GM21423 (cell line): Measurements from ENCODE around the gene GRM5.
"Not testable (repeated sequence)": the region's sequence is repeated elsewhere in the genome, so short reads cannot be mapped to it uniquely, and the experiment has no call there.

Experiments used
- ATAC-seq: cut with Tn5 transposase; IDR thresholded peaks from one replicate; pipeline ENCODE4 v1.9.1; 2021; ENCODE audit warnings: mild to moderate bottlenecking, moderate library complexity; ENCODE audit not compliant: unreplicated experiment

GRM5 gene

DNA sequence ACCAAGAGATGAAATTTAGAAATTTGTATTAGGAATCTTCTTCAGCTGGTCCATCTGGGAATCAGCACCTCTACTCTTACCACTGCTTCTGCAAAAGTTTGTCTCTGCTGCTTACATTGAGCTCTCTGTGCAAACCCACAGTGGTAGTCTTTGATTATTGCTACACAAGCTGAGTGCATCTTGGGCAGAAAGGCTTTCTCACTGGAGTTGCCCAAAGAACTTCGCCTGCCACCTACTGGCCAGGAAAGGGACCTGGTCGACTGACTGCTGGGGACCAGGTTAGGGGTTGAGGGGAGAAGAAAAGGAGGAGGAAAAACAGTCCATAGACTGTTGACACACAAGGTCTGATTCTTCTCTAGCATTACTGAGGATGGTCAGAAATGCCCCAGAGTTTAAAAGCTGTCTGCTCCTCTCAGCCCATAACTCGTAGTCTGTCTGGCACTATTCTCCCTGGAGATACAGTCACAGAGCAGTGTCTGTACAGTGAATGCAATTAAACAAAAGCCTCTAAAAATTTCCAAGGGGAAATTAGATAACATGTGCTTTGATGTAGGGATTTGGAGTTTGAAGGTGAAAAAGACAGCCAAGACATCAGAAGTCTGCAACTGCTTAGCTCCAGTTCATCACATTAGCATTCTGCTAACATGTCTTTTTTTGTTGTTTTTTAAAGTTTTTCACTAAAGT, 513.3 kb downstream of the GRM5 start:
- ATAC-seq, result peak; percentile 87

DNA sequence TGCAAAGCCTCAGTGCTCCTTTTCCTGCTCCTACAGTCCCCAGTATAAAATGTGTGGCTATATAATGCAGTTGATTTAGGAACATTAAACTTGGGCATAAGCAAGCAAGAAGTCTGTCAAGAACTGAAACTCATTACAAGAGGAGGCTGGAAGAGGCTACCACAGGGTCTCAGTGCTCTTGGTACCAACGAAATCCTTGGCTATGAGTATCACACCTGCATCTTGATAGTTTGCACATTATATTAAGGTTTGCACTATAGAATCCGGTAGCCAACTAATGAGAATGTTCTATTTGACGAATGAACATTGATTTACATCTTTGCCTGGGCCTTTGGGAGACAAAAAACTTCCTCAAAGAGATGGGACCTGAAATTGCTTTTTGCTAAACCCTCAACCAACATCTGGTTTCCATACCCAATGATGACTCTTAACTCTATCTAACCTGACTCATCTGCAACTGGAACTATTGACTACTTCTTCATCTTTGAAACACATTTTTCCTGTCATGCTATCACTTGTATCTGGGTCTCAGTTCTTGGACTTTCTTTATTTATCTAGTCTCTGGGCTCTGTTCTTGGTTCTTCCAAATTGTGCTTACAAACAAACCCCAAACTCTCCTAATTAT, 521.0 kb downstream of the GRM5 start:
- ATAC-seq, result no peak

DNA sequence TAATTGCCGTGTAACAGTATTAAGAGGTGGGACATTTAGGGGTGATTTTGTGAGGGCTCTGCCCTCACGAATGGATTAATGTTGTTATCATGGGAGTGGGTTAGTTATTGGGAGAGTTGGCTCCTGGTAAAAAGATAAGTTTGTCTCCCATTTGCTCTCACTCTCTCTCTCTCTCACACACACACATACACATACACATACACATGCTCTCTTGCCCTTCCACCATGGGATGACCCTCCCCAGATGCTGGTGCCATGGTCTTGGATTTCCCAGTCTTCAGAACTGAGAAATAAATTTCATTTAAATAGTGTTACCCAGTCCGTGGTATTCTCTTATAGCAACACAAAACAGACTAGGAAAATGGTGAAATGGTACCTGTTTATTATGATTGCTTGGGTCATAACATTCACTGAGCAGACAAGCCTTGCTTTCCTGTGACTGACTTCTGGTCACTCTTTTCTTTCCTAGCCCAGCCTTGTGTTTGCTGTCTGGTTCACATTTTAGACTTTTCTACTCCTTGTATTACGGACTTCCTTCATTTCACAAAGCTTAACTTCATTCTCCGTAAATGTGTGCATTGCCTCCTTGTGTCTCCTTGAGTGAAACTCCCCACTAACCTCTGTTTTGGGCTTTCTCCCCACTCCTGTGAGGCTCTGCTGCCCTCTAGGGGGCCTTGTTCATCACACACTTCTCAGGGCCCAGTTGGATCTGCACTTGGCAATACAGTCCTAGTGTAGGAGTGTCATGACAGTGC, 521.7 kb downstream of the GRM5 start:
- peak; percentile 99 for ATAC-seq

DNA sequence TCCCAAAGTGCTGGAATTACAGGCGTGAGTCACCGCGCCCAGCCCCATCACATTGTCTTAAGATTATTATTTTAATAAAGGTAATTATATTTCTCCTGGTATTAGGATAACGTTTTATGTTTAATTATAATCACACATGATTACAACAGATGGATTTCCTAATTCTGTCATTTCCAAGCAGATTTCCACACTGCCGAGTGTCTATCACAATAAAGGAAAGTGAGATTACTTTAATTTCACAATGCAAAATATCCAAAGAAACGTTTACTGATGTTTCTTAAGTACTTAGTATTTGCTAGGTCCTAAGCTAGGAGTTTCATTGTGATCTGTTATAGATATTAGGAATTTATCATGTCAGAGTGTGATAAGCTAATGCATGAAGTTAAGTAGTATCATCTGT, 524.8 kb downstream of the GRM5 start:
- no peak for ATAC-seq

DNA sequence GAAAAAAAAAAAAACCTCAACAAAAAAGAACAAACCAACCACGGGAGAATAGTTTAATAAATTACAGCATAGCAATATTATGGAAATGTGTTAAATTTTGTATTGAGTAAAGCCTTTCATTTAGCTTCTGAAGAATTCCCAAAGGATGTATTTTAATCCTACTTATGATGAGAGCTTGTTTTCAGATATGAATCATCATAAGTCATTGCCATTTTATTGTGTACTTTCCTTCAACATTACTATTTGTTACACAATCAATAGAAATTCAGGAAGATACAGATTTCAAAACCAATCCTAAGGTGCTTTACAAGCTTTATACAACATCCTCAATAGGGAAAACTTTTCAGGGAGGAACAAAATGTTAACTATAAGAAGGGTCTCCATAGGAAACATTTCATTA, 527.7 kb downstream of the GRM5 start:
- ATAC-seq, result no peak

DNA sequence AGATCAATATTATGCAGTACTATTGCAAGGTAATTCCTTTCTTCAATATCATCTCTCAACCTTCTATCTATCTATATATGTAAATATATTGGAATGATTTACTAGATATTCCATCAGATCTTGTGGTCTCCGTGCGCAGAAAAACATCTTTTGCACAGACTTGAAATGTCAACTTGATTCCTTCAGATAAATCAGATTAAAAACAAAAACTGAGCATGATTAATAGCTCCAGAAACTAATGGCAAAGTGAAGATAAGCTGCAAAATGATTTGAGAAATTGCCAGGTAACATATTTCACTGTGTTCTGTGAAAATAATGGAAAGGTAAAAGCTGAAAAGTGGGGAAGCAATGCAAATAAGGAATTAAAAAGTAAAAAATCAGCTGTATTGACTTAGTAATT, 528.2 kb downstream of the GRM5 start:
- no peak for ATAC-seq

DNA sequence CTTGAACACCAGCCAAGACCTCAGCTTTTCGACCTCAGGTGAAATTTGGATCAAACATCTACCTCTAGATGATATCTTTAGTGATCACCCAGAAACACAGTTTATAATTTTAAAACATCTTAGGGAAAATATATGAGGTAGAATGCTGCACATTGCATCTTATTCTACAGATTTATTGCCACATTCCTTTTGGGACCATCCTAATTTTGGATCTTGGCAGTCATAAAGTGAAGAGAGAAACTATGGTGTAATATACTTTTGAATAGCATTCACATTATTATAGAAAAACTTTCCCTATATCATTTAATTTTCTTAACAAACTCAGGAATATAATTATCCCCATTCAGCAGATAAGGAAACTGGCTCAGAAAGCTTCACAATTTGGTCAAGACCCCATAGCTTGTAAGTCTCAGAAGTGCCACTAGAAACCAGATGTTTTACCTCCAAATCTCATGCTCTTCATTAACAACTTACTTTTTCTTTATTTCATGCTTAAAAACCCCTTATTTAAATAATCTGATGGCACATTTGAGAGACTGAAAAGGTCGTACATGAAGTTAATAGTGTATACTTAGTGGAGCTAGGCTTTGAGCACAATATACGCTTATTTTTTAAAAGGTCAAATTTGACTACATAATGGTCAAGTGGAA, 529.0 kb downstream of the GRM5 start:
- ATAC-seq, result no peak

DNA sequence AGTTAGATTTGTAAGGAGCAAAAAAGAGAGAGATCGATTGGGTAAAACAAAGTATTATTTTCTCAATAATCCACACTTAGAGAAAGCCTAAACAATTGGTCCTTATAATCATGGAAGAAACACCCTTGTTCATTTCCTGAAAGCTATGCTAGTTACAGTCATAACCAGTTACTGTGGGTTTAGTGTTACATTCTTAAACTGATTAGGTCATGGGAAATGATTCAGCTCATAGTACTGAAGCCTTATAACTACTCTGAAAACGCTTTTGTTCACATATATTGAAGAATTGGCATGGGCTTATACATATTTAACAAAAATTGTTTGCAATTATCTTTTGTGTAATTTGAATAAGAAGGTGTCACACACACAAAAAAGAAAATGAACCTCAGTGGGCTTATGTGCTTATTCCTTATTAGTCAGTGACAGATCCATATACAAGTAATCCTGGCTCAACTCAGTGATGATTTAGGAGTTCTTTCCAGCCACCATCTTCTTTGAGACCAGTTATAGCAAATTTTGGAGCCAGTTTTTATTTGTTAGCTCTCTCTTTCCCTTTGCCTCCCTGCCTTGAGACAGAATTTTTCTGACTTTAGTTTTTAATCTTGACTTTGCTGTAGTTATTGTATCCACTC, 529.8 kb downstream of the GRM5 start:
- ATAC-seq, result peak; percentile 87

DNA sequence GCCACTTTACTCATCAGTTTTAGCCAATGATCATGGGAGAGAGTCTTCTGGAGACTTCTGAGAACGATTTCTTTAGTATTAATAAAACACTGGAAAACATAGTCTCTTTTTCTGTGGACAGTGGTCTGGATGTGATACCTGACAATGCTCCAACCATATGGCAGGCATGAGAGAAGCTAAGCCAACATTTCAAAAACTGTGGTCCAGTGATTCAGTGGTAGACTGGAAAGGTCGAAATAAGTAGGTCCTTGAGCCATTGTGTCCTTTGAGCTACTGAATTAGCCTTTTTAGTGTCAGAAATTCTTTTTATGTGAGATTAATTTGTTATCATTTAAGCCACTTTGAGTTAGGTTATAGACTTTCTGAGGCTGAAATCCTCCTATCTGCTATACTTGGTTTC, 530.5 kb downstream of the GRM5 start:
- ATAC-seq, result no peak

DNA sequence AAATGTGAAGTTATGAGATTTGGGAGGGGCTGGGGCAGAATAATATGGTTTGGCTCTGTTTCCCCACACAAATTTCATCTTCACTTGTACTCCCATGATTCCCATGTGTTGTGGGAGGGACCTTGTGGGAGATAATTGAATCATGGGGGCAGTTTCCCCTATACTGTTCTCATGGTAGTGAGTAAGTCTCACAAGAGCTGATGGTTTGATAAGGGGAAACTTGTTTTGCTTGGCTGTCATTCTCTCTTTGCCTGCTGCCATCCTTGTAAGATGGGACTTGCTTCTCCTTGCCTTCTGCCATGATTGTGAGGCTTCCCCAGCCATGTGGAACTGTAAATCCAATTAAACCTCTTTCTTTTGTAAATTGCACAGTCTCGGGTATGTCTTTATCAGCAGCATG, 531.1 kb downstream of the GRM5 start:
- ATAC-seq, result not testable (repeated sequence)

DNA sequence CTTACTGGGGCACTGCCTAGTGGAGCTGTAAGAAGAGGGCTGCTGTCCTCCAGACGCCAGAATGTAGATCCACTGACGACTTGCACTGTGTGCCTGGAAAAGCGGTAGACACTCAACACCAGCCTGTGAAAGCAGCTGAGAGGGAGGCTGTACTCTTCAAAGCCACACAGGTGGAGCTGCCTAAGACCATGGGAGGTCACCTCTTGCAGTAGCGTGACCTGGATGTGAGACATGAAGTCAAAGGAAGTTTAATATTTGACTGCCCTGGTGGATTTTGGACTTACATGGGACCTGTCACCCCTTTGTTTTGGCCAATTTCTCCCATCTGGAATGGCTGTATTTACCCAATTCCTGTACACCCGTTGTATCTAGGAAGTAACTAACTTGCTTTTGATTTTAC, 531.6 kb downstream of the GRM5 start:
- no peak for ATAC-seq

DNA sequence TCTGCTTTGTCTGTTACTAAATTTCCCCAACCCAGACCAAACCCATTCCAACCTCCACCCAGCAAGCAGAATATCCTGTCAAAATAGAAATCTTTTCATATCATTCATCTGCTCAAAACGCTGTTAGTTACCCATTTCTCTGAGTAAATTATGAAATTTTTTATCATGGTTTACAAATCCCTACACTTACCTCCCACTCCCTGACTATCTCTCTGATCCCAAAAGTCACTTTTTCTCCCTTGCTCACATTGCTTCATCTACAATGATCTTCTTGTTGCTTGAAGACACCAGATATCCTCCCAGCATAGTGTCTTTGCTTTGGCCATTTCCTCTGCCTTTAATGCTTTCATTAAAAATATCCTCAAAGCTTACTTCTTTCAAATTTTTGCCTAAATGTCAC, 532.8 kb downstream of the GRM5 start:
- no peak for ATAC-seq

DNA sequence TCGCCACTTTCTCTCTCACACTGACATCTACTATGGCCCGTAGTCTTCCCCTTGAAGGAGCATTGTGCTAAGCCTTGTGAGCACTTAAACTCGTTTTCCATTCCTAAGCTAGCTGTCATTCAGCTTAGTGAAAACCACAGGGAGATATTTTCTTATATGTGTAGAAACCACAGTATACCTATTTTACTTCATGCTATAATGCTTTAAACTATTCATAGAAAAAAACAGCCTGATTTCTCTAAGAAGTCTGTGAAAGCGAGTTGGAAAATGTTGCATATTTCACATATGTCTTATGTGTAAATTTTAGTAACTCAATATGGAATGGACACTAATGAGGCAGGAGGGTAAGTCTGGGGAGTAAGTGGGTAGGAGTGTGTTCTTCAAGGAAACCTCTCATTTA, 534.0 kb downstream of the GRM5 start:
- ATAC-seq, result no peak

DNA sequence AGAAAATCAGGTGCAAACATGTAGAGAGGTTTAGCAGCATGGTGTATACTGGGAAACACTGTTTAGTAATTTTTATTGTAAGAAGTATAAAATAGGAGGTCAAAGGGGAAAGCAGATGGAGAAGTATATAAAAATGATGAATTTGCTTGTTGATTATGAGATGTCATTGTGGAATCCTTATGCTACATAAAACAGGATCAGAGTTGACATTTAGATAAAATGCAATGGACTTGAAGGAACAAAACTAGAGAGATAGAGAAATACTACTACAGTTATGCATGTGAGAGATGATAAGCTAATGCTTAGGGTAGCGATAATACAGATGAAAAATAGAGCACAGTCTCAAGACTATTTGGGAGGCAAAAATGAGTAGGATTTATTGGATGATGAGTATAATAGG, 536.4 kb downstream of the GRM5 start:
- no peak for ATAC-seq

DNA sequence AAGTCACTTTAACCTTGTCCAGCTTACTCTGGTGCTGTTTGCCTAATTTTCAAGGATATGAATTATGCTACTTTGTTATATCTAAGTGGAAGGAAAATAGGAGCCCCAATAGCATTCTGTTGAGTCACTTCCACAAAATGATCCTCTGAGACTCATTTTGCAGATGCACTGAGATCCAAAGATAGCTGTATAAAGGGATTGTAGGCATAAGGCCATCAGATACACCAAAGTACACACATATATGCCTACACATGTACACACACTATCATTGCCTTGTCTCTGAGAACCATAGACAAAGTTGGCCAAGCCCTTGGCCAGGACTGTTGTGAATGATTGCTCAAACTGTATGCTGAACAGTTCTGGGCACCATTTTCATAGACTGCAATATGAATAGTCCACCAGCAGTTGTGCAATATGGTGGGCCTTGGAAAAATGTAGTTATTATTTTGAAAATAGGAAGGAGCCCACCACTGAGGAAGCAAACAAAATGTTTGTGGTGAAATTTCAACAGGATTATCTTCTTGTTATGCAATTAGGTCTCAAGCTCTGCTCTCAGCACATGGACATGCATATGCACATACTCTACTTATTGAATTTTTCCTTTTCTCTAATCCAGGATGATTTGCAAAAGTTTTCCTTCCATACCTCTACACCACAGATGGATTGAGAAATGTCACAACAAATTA, 542.3 kb downstream of the GRM5 start:
- no peak for ATAC-seq

DNA sequence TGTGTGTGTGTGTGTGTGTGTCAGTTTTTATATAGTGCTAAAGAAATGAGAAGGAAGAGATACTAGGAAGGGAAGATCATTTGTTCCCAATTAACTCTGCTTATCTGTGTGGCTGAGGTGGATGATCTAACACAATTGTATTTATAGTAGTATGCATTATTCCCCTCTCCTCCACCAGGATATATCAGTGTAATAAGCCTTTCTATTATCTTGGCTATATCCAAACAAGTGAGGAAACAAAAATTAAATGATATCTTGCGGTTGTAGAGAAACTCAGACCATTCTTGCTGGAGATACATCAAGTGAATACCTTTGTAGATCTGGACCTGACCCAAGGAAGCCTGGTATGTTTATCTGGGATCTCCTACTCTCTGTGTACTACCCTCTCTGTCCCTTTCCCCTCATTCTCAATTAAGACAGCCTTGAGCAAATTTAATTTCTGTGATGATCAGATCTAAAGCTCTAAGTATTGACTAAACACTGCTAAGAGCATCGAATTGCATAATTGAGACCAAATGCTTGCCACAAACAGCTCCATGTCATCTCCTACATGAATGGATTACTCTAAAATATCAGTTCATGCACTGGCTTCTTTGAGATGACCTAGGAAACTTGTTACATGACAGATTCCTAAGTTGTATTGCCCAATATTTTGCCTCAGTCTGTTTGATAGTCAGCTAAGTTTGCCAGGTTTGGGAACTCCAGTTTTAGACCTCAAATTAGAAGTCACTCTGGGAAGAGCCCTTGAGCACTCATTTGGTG, 543.0 kb downstream of the GRM5 start:
- no peak for ATAC-seq

DNA sequence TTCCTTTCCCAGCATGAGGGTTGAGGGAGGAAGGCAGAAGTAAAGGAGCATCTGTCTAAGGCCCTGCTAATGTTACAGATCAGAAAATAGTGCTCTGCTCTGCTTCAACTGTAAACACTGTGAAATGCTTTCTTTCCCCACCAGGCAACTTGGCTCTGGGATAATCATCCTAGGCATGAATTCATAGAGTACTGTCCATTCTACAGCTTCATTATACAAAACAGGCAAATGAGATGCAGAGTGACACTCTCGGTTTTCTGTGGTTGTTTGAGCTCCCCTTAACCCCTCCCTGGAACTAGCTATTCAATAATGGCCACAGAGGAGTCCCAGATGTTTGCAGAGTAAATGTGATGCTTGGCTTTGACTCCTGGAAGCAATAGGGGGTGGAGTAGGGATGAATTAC, 544.0 kb downstream of the GRM5 start:
- no peak for ATAC-seq

DNA sequence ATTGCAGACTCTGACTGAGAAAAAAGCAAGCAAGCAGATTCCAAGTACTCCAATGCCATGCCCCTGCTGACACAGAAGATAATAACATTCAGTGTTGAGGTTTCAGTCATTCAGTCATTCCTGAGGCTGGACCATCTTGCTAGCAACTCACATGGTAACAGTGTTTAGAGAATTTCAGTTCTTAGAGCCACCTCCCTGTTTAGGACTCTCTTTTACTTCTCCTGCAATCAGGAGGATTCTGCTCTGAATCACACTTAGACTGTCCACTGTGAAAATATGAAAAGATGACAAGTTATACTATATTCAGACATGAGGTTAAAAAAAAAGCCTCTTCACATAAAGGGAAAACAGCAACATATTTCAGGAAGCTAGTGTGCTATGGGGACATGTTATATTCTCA, 544.4 kb downstream of the GRM5 start:
- no peak for ATAC-seq

DNA sequence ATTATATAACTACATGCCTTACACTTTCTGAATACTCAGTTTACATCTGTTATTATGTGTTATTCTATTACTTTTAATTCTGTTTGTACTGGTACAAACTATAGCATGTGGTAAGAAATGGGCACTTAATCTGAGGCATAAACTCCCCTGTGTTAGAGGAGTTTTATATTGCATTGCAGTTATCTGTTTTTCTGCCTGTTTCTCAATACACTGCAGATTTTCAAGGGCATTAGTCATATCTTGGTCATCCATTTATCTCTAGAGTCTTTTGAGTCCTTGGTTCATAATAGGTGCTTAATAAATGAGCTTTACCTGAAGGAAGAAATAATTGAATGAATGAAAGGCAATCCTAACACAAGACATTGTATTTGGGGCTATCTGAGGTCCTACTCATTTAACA, 545.4 kb downstream of the GRM5 start:
- ATAC-seq, result no peak

DNA sequence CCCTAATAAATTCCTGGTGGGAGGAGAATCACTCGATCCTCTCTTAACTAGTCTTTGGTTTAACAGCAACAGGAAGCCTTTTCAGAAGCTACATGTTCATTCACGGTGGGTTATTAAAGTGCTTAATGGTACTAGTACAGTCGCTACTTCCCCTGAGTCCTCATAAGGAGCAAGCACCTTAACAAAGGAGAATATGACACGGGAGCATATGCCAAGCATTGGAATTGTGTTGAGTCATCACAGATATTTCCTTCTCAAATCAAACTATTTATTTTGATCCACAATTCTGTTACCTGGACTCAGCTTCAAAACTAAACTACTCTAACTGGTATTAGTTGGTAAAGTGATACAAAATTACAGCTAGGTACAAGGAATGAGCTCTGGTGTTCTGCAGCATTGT, 550.8 kb downstream of the GRM5 start:
- no peak for ATAC-seq
